SK-N-SH (cell line): ENCODE measurements around the gene DCAF10. TPM values are rescaled to one million over a fixed set of nuclear protein-coding genes. Genes with fewer than 3 reads are reported as not detected.

ENCODE experiments used
- CTCF ChIA-PET: fragments of 300-600, 350-600 bp; formaldehyde crosslinking; extraction: SDS; loops from one replicate; lab custom pipeline; 2021; lab: Yijun Ruan, JAX
- POLR2A ChIA-PET: fragments of 350-600 bp; sonication (Branson Sonifier 250); formaldehyde crosslinking; extraction: SDS; loops from one replicate; lab custom pipeline; 2020; ENCODE audit warnings: antibody characterized with exemption, inconsistent platforms; lab: Yijun Ruan, JAX
- DNase-seq: peaks from one replicate; pipeline ENCODE4 v3.0.0; 2012
- H2AFZ ChIP-seq: fragments of 200-600 bp; sonication (generic); 2 replicates; pipeline ENCODE4 v1.8.1; 2016; ENCODE audit warnings: antibody characterized with exemption, mild to moderate bottlenecking, low read depth
- H3F3A ChIP-seq: fragments of 200-600 bp; sonication (generic); replicated peaks from 2 replicates; pipeline ENCODE3; 2016; ENCODE audit warnings: antibody characterized with exemption, mild to moderate bottlenecking; ENCODE audit not compliant: insufficient read depth
- H3K27ac ChIP-seq, 2 experiments: fragments of 200-500 bp in 1 of 2; fragments of 200-600 bp in 1 of 2; sonication (Bioruptor generic) in 1 of 2; sonication (generic), shearing (Covaris generic) in 1 of 2; 2 replicates each; pipeline versions ENCODE4 v1.5.1 to v1.6.1; 2014 to 2016; ENCODE audit warnings: low read depth in 2 of 2, inconsistent platforms in 1 of 2, low read length in 1 of 2, mild to moderate bottlenecking in 1 of 2, mixed read lengths in 1 of 2
- H3K27me3 ChIP-seq: fragments of 200-600 bp; sonication (generic), shearing (Covaris generic); 2 replicates; pipeline ENCODE4 v1.6.1; 2016; ENCODE audit warnings: mixed run types; ENCODE audit not compliant: insufficient read depth
- H3K36me3 ChIP-seq, 2 experiments: fragments of 200-500 bp in 1 of 2; fragments of 200-600 bp in 1 of 2; sonication (Bioruptor generic) in 1 of 2; sonication (generic) in 1 of 2; replicated peaks in 1 of 2; 2 replicates each; pipeline versions ENCODE3 to v1.5.1; 2014 to 2016; ENCODE audit warnings: low read length in 1 of 2, mild to moderate bottlenecking in 1 of 2; ENCODE audit not compliant: insufficient read depth in 2 of 2, control insufficient read depth in 1 of 2
- H3K4me1 ChIP-seq, 2 experiments: fragments of 200-500 bp in 1 of 2; fragments of 200-600 bp in 1 of 2; sonication (Bioruptor generic) in 1 of 2; sonication (generic), shearing (Covaris generic) in 1 of 2; 2 replicates each; pipeline versions ENCODE4 v1.5.1 to v1.6.1; 2014 to 2016; ENCODE audit warnings: low read depth in 1 of 2, low read length in 1 of 2, mixed run types in 1 of 2; ENCODE audit not compliant: insufficient read depth in 2 of 2, control insufficient read depth in 1 of 2
- H3K4me2 ChIP-seq: fragments of 200-600 bp; sonication (generic), shearing (Covaris generic); 2 replicates; pipeline ENCODE4 v1.6.1; 2017; ENCODE audit warnings: mixed run types
- H3K4me3 ChIP-seq, 2 experiments: fragments of 200-500 bp in 1 of 2; fragments of 200-600 bp in 1 of 2; sonication (Bioruptor generic) in 1 of 2; sonication (generic), shearing (Covaris generic) in 1 of 2; 2 replicates each; pipeline versions ENCODE4 v1.5.1 to v1.8.1; 2014 to 2016; ENCODE audit warnings: low read depth in 2 of 2, inconsistent platforms in 1 of 2, low read length in 1 of 2, mild to moderate bottlenecking in 1 of 2, mixed read lengths in 1 of 2, moderate library complexity in 1 of 2
- H3K79me2 ChIP-seq: fragments of 200-600 bp; sonication (generic); 2 replicates; pipeline ENCODE4 v1.8.1; 2017; ENCODE audit warnings: mild to moderate bottlenecking; ENCODE audit not compliant: insufficient read depth
- H3K9ac ChIP-seq: fragments of 200-600 bp; sonication (generic); 2 replicates; pipeline ENCODE4 v1.6.1; 2017; ENCODE audit warnings: mixed run types
- H3K9me2 ChIP-seq: fragments of 200-600 bp; sonication (generic); 2 replicates; pipeline ENCODE4 v1.6.1; 2017; ENCODE audit warnings: mixed run types
- H3K9me3 ChIP-seq: fragments of 200-600 bp; sonication (generic); 2 replicates; pipeline ENCODE4 v1.6.1; 2017; ENCODE audit warnings: mixed run types, mild to moderate bottlenecking, moderate library complexity
- H4K20me1 ChIP-seq: fragments of 200-600 bp; sonication (generic); 2 replicates; pipeline ENCODE4 v1.6.1; 2017; ENCODE audit warnings: mild to moderate bottlenecking, mixed run types; ENCODE audit not compliant: insufficient read depth
- CHD2 ChIP-seq: fragments of 150-350 bp; IDR thresholded peaks from 2 replicates; pipeline ENCODE4 v1.6.1; 2018; ENCODE audit warnings: low read length; ENCODE audit not compliant: partially characterized antibody
- CTCF ChIP-seq: fragments of 200-600 bp; sonication (generic); IDR thresholded peaks from 2 replicates; pipeline ENCODE4 v1.6.1; 2017; ENCODE audit warnings: antibody characterized with exemption, mild to moderate bottlenecking, moderate library complexity
- ELF1 ChIP-seq: IDR thresholded peaks from 2 replicates; pipeline ENCODE4 v1.4.0; 2012
- EP300 ChIP-seq, 2 experiments: IDR thresholded peaks; 2 replicates each; pipeline versions ENCODE4 v1.4.0 to v1.6.1; 2012; ENCODE audit warnings: borderline replicate concordance in 1 of 2, low read depth in 1 of 2, low read length in 1 of 2
- EZH2phosphoT487 ChIP-seq: fragments of 200-600 bp; sonication (generic); IDR thresholded peaks from 2 replicates; pipeline ENCODE4 v1.6.1; 2017; ENCODE audit warnings: low read depth, mixed run types, mild to moderate bottlenecking, antibody characterized with exemption, moderate library complexity, borderline replicate concordance
- FOSL2 ChIP-seq: IDR thresholded peaks from 2 replicates; pipeline ENCODE4 v1.4.0; 2012; ENCODE audit warnings: low read depth, mild to moderate bottlenecking, moderate library complexity, borderline replicate concordance
- GABPA ChIP-seq: IDR thresholded peaks from 2 replicates; pipeline ENCODE4 v1.4.0; 2012; ENCODE audit warnings: low read depth, mild to moderate bottlenecking
- GATA2 ChIP-seq: sonication (generic); formaldehyde crosslinking; IDR thresholded peaks from 2 replicates; pipeline ENCODE4 v1.5.0; 2020; ENCODE audit warnings: mild to moderate bottlenecking, missing genetic modification reagents
- IRF3 ChIP-seq: fragments of 150-350 bp; IDR thresholded peaks from 2 replicates; pipeline ENCODE4 v1.6.1; 2016; ENCODE audit warnings: mild to moderate bottlenecking, low read depth, low read length
- JUND ChIP-seq: IDR thresholded peaks from 2 replicates; pipeline ENCODE4 v1.4.0; 2012
- MXI1 ChIP-seq: IDR thresholded peaks from 2 replicates; pipeline ENCODE4 v1.6.1; 2012; ENCODE audit warnings: mild to moderate bottlenecking, low read depth, low read length, improper control_type of control experiment
- NFIC ChIP-seq: IDR thresholded peaks from 2 replicates; pipeline ENCODE4 v1.4.0; 2012; ENCODE audit warnings: borderline replicate concordance
- POLR2AphosphoS5 ChIP-seq: IDR thresholded peaks from 2 replicates; pipeline ENCODE4 v1.6.1; 2012; ENCODE audit warnings: low read depth, low read length
- RAD21 ChIP-seq: IDR thresholded peaks from 2 replicates; pipeline ENCODE4 v1.6.1; 2012; ENCODE audit warnings: mild to moderate bottlenecking, low read length
- REST ChIP-seq: IDR thresholded peaks from 2 replicates; pipeline ENCODE4 v1.6.1; 2012; ENCODE audit warnings: mild to moderate bottlenecking, low read depth, low read length, moderate library complexity
- RFX5 ChIP-seq: IDR thresholded peaks from 2 replicates; pipeline ENCODE4 v1.6.1; 2012; ENCODE audit warnings: mild to moderate bottlenecking, improper control_type of control experiment, low read length
- TAF1 ChIP-seq: IDR thresholded peaks from 2 replicates; pipeline ENCODE4 v1.6.1; 2012; ENCODE audit warnings: low read depth, mild to moderate bottlenecking, low read length, moderate library complexity, borderline replicate concordance
- TEAD4 ChIP-seq: IDR thresholded peaks from 2 replicates; pipeline ENCODE4 v1.4.0; 2012; ENCODE audit warnings: mild to moderate bottlenecking, borderline replicate concordance; ENCODE audit not compliant: insufficient read depth
- ZBTB33 ChIP-seq: IDR thresholded peaks from 2 replicates; pipeline ENCODE4 v1.4.0; 2012; ENCODE audit warnings: low read depth, borderline replicate concordance
- WGBS: methylation state at CpG from one replicate; pipeline ENCODE4 v1.1.6; 2017; ENCODE audit warnings: low lambda C conversion rate; 5-methylcytosine and 5-hydroxymethylcytosine counted together
- polyA plus RNA-seq, 3 experiments: library from polyadenylated mRNA; depleted of rRNA; stranded (reverse); fragments of >200 nt; gene quantifications; 2 replicates each; pipeline ENCODE4 v1.2.3, GENCODE V29; 2012

Gene DCAF10
- polyA plus RNA-seq, 1 of the 3 experiments (the other 2 are of a cell fraction), result 11.8 TPM

- no peak for TF ChIP-seq RFX5
- no peak for TF ChIP-seq GABPA
- no peak for TF ChIP-seq JUND
- TF ChIP-seq EP300 (IDR thresholded peaks at IDR 0.05; ENCODE audit: borderline replicate concordance in 1 of 2, low read depth in 1 of 2, low read length in 1 of 2), result no peak
- no peak for TF ChIP-seq GATA2 (CRISPR knock-in tag)
- TF ChIP-seq NFIC, result no peak
- no peak for TF ChIP-seq ELF1
- TF ChIP-seq POLR2AphosphoS5, result no peak
- no peak for TF ChIP-seq CHD2
- no peak for TF ChIP-seq TEAD4
- no peak for TF ChIP-seq IRF3
Measured at GRCh38 chr9:37827483-37828165, 27.0 kb downstream of the DCAF10 start (continued).

GRCh38 chr9:37835821-37836220 lies 35.2 kb downstream of the DCAF10 start:
- Histone ChIP-seq H3K4me1 (peaks cover 4 to 6% of the 10 kb centered on the region in 2 experiments; a peak in 3 of 4 replicates), H3K4me3 (no peak overlapping the region), H3K27ac (no peak overlapping the region), H2AFZ (no peak overlapping the region), H3K36me3 (peaks cover under 1 to 24% of the 10 kb centered on the region in 2 experiments), H3K9me3 (no peaks in the 10 kb centered on the region), H3K27me3 (no peaks in the 10 kb centered on the region), H3K9me2 (no peaks in the 10 kb centered on the region), H3F3A (peaks cover 31% of the 10 kb centered on the region), H3K9ac (no peak overlapping the region), H3K79me2 (peaks cover 38% of the 10 kb centered on the region; the same call in 1 of the 2 replicates), H4K20me1 (0 out of 2 replicates have a peak, but pooled peaks cover 6% of the 10 kb centered on the region), H3K4me2 (no peak overlapping the region)
- WGBS, result 97% methylated on average over 13 of the region's 13 CpGs
- no peak for TF ChIP-seq FOSL2
- no peak for TF ChIP-seq POLR2AphosphoS5
- TF ChIP-seq MXI1, result no peak
- TF ChIP-seq EZH2phosphoT487, result no peak
- TF ChIP-seq ELF1, result no peak
- TF ChIP-seq CTCF, result no peak
- TF ChIP-seq RFX5, result no peak
- no peak for TF ChIP-seq RAD21
- TF ChIP-seq CHD2, result no peak
- TF ChIP-seq TAF1, result no peak
- TF ChIP-seq ZBTB33, result no peak
- no peak for TF ChIP-seq REST
- ChIA-PET CTCF (no interaction called here), POLR2A (no interaction called here)
- no peak for DNase-seq
